Ascending aorta (tissue), 2 donors: Measurements from ENCODE around the gene NLRP14. TPM values are rescaled to one million over a fixed set of nuclear protein-coding genes. Genes with fewer than 3 reads are reported as not detected.

Source experiments
- DNase-seq, 2 donors: peaks; one replicate each; pipeline ENCODE4 v3.0.0-alpha.2; 2019; ENCODE audit warnings: low spot score in 2 of 2
- H3K27ac ChIP-seq, 2 donors: fragments of 200-600 bp; sonication (generic); one replicate each; pipeline ENCODE4 v1.5.1; 2016 to 2017; ENCODE audit warnings: mild to moderate bottlenecking in 1 of 2
- H3K27me3 ChIP-seq: fragments of 200-600 bp; sonication (generic); one replicate; pipeline ENCODE4 v1.5.1; 2017
- H3K36me3 ChIP-seq, 2 donors: fragments of 200-600 bp; sonication (generic); one replicate each; pipeline ENCODE4 v1.5.1; 2016
- H3K4me1 ChIP-seq, 2 donors: fragments of 200-600 bp; sonication (generic); one replicate each; pipeline ENCODE4 v1.5.1; 2016 to 2017; ENCODE audit warnings: mild to moderate bottlenecking in 1 of 2
- H3K4me3 ChIP-seq, 2 donors: fragments of 200-600 bp; sonication (generic); one replicate each; pipeline ENCODE4 v1.5.1; 2016 to 2017; ENCODE audit warnings: mild to moderate bottlenecking in 1 of 2
- H3K9me3 ChIP-seq, 2 donors: fragments of 200-600 bp; sonication (generic); one replicate each; pipeline ENCODE4 v1.5.1; 2016
- intact Hi-C: fragments of 100-400 bp; cut with DNase I; formaldehyde crosslinking; loops from one replicate; pipeline ENCODE4 v1.15.1; 2023
- total RNA-seq: library from RNA; depleted of rRNA; stranded (reverse); fragments of >200 nt; gene quantifications from one replicate; pipeline ENCODE4 v1.1.0, GENCODE V29; 2016
- TF ChIP-seq, protein P1 (sequence below), 3 experiments: fragments of 200-600 bp in 2 of 3; fragments of 450-650 bp in 1 of 3; sonication (generic) in 2 of 3; IDR thresholded peaks; one replicate each; pipeline ENCODE4 v1.5.1; 2016 to 2019; ENCODE audit warnings: antibody characterized with exemption in 3 of 3, mild to moderate bottlenecking in 1 of 3, moderate library complexity in 1 of 3

Gene NLRP14
- total RNA-seq, 1 donor from 2014 or later = not detected

DNA sequence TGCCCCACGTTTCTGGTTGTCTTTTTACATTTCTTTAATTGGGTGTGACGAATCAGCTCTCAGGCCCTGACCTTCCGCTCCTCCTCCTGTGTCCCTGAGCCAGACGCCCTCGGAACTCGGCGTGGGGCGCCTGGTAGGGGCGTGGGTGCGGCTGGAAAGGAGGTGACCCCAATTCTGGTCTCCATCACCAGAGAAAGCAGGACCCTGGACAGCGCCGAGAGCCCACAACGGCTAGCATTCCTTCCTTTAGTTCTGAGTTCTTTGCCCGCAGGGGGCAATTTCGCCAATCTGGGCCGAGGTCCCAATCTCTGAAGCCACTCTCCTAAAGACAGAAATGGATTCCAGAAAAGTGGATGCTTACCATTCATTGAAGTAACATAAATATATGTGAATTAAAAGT is 56.8 kb downstream of the NLRP14 start:
- TF ChIP-seq, protein P1, sequence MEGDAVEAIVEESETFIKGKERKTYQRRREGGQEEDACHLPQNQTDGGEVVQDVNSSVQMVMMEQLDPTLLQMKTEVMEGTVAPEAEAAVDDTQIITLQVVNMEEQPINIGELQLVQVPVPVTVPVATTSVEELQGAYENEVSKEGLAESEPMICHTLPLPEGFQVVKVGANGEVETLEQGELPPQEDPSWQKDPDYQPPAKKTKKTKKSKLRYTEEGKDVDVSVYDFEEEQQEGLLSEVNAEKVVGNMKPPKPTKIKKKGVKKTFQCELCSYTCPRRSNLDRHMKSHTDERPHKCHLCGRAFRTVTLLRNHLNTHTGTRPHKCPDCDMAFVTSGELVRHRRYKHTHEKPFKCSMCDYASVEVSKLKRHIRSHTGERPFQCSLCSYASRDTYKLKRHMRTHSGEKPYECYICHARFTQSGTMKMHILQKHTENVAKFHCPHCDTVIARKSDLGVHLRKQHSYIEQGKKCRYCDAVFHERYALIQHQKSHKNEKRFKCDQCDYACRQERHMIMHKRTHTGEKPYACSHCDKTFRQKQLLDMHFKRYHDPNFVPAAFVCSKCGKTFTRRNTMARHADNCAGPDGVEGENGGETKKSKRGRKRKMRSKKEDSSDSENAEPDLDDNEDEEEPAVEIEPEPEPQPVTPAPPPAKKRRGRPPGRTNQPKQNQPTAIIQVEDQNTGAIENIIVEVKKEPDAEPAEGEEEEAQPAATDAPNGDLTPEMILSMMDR (IDR thresholded peaks at IDR 0.05) = no peak
- intact Hi-C loops = no loop called here
- no peaks in the 10 kb centered on the region for H3K9me3 ChIP-seq

DNA sequence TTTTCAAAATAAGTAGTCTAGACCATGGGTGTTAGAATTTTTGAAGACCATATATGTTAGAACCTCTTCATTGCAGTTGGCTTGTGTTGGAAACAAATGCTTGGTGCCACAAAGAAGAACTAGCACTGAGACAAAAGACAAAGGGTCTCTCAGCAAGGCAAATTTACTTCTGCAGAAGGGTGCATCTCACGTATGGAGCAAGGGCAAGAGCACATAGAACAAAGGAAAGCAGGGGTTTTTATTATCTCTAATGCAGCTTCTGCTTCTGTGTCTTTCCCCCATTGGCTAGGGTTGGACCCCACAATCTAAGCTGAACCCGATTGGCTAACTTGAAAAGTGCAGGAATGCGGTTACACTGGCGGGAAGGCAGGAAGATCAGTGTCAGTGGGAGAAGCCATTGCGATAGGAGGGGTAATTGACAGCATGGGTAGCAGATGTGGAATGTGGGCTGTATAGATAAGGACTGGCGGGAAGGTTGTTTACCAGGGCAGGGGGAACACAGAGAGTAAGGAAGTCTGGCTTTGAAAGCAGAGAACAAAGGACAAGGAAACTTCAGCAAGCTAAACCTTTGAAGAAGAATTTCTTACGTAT is 59.4 kb downstream of the NLRP14 start:
- TF ChIP-seq, protein P1 (IDR thresholded peaks at IDR 0.05) = no peak
- H3K4me3 ChIP-seq = no peak overlapping the region
- no peaks in the 10 kb centered on the region for H3K9me3 ChIP-seq
- DNase-seq = no peak
- H3K27me3 ChIP-seq = no peaks in the 10 kb centered on the region
- intact Hi-C loops = no loop called here
- H3K4me1 ChIP-seq = no peaks in the 10 kb centered on the region
- no peak overlapping the region for H3K27ac ChIP-seq
- H3K36me3 ChIP-seq = no peaks in the 10 kb centered on the region

More for the DNA sequence above, 56.8 kb downstream of the NLRP14 start:
- no peak overlapping the region for H3K4me3 ChIP-seq
- H3K27me3 ChIP-seq = no peaks in the 10 kb centered on the region
- no peak for DNase-seq
- H3K27ac ChIP-seq = no peak overlapping the region
- H3K36me3 ChIP-seq = no peaks in the 10 kb centered on the region
- H3K4me1 ChIP-seq = no peaks in the 10 kb centered on the region

DNA sequence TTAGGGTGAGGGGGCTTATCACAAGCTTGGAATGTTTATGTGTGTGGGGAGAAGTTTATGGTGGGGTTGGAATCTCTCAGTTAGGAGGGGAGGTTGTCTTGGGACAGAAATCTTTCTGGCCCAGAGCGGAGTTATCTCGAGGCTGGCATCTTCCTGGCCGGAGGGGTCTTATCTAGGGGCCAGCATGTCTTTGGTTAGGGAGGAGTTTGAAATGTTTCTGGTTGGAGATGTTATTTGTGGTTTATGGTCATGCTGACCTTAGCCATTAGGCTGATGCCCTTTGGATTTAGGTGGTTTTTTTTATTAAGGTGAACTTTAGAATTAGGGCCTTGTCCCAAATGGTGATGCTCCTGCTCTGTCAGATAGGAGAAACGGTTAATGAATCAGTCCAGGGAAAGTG is 60.6 kb downstream of the NLRP14 start:
- Histone ChIP-seq H3K4me3 (no peak overlapping the region), H3K36me3 (no peaks in the 10 kb centered on the region), H3K27ac (no peak overlapping the region), H3K4me1 (no peaks in the 10 kb centered on the region), H3K27me3 (no peaks in the 10 kb centered on the region), H3K9me3 (no peaks in the 10 kb centered on the region)
- DNase-seq = no peak
- intact Hi-C loops = no loop called here
- TF ChIP-seq, protein P1 (IDR thresholded peaks at IDR 0.05) = no peak

GRCh38 chr11:7081441-7081840 is 61.2 kb downstream of the NLRP14 start:
- TF ChIP-seq, protein P1 (IDR thresholded peaks at IDR 0.05) = no peak
- Histone ChIP-seq H3K27me3 (no peaks in the 10 kb centered on the region), H3K36me3 (no peaks in the 10 kb centered on the region), H3K9me3 (no peaks in the 10 kb centered on the region), H3K4me1 (no peaks in the 10 kb centered on the region), H3K4me3 (no peak overlapping the region), H3K27ac (no peak overlapping the region)
- DNase-seq = no peak
- intact Hi-C loops = no loop called here

- Histone ChIP-seq H3K9me3 (no peaks in the 10 kb centered on the region), H3K4me1 (no peaks in the 10 kb centered on the region), H3K36me3 (no peaks in the 10 kb centered on the region), H3K4me3 (no peak within 1 kb of the TSS), H3K27me3 (no peaks in the 10 kb centered on the region), H3K27ac (no peak within 1 kb of the TSS)
- DNase-seq = no peak
- TF ChIP-seq, protein P1 (IDR thresholded peaks at IDR 0.05) = no peak
- intact Hi-C loops = no loop called here
These were observed 68.6 kb downstream of the NLRP14 start, which contains the start of gene RBMXL2 for GRCh38 chr11:7088921-7089320. TSS of gene RBMXL2 (plus strand) at chr11:7088998. CDS start at chr11:7089121, 123 bp downstream.
